Motor neuron (in vitro differentiated cells): ENCODE data around the gene NLRP13. TPM values are rescaled to one million over a fixed set of nuclear protein-coding genes. Genes with fewer than 3 reads are reported as not detected.

ENCODE experiments used
- ATAC-seq, 8 experiments: fragments of 200-7000 bp; cut with Tn5 transposase; replicated peaks in 6 of 8; 2 replicates each; pipeline ENCODE4 v1.8.0; 2021; ENCODE audit warnings: mild to moderate bottlenecking in 8 of 8, moderate library complexity in 8 of 8
- H3K27ac ChIP-seq, 2 donors: fragments of 250-450 bp; sonication (Bioruptor Pico); 2 replicates each; pipeline ENCODE4 v1.9.0; 2021; ENCODE audit warnings: antibody characterized with exemption in 2 of 2, mild to moderate bottlenecking in 2 of 2, moderate library complexity in 1 of 2
- H3K4me1 ChIP-seq, 2 donors: fragments of 250-450 bp; sonication (Bioruptor Pico); replicated peaks in 1 of 2; 2 replicates each; pipeline ENCODE4 v1.6.1; 2021; ENCODE audit warnings: antibody characterized with exemption in 2 of 2, mild to moderate bottlenecking in 2 of 2, moderate library complexity in 1 of 2
- H3K4me3 ChIP-seq, 5 donors: fragments of 250-450 bp; sonication (Bioruptor Pico); 2 replicates each; pipeline ENCODE4 v1.9.0; 2021; ENCODE audit warnings: antibody characterized with exemption in 5 of 5, mild to moderate bottlenecking in 5 of 5, moderate library complexity in 4 of 5
- WGBS, 10 experiments: fragments of 450-650 bp; shearing (Covaris generic); methylation state at CpG; one replicate each; pipeline ENCODE4 v1.0.0; 2022; 5-methylcytosine and 5-hydroxymethylcytosine counted together
- in situ Hi-C, 9 experiments: fragments of 400-800 bp; cut with MboI; loops; one replicate each; pipeline ENCODE4 v1.15.0; 2021; ENCODE audit warnings: low sequenced_read_pairs in 9 of 9, low pct_unique_long_range_greater_than_20kb in 2 of 9; ENCODE audit not compliant: unreplicated experiment in 9 of 9
- total RNA-seq, 8 experiments: library from RNA; unstranded; fragments of 300-600 nt; gene quantifications; 2 replicates each; pipeline versions ENCODE4 v1.2.3 to v1.2.4, GENCODE V29; 2022

Gene NLRP13
- total RNA-seq, 8 experiments from 2014 or later = 0.04 to 0.28 (median 0.10) TPM; not detected in 5

GRCh38 chr19:55870736-55871135 lies 61.4 kb downstream of the NLRP13 start:
- H3K4me3 ChIP-seq = no peak overlapping the region
- 0 to 80% (median 38%) methylated on average over 1 to 11 of the region's 11 CpGs; no CpG with 5 or more reads in 2 of the 10 experiments for WGBS, 10 experiments
- no peak overlapping the region for H3K27ac ChIP-seq
- in situ Hi-C loops = no loop called here
- H3K4me1 ChIP-seq = no peaks in the 10 kb centered on the region
- no peak for ATAC-seq

GRCh38 chr19:55867101-55867500 lies 65.0 kb downstream of the NLRP13 start:
- WGBS, 10 experiments = 80 to 83% methylated on average over 1 to 2 of the region's 7 CpGs; no CpG with 5 or more reads in 8 of the 10 experiments
- in situ Hi-C loops = no loop called here

GRCh38 chr19:55866521-55866920 lies 65.6 kb downstream of the NLRP13 start:
- in situ Hi-C loops = no loop called here
- WGBS, 10 experiments = 0 to 40% (median 10%) methylated on average over 1 to 3 of the region's 3 CpGs; no CpG with 5 or more reads in 2 of the 10 experiments
- ATAC-seq = no peak
- Histone ChIP-seq H3K4me3 (no peak overlapping the region), H3K27ac (no peak overlapping the region), H3K4me1 (no peaks in the 10 kb centered on the region)

More at GRCh38 chr19:55867101-55867500, 65.0 kb downstream of the NLRP13 start:
- ATAC-seq = no peak
- Histone ChIP-seq H3K4me3 (no peak overlapping the region), H3K4me1 (no peaks in the 10 kb centered on the region), H3K27ac (no peak overlapping the region)

- no peak overlapping the region for H3K4me3 ChIP-seq
- ATAC-seq = no peak
- no peaks in the 10 kb centered on the region for H3K4me1 ChIP-seq
- in situ Hi-C loops = no loop called here
- no peak overlapping the region for H3K27ac ChIP-seq
- WGBS, 10 experiments = 0 to 86% (median 5%) methylated on average over 1 to 5 of the region's 5 CpGs; no CpG with 5 or more reads in 1 of the 10 experiments
These were observed 73.2 kb downstream of the NLRP13 start for GRCh38 chr19:55858969-55859368.

GRCh38 chr19:55858401-55858800 lies 73.7 kb downstream of the NLRP13 start:
- WGBS, 10 experiments = 32 to 71% (median 50%) methylated on average over 1 to 9 of the region's 14 CpGs; no CpG with 5 or more reads in 5 of the 10 experiments

GRCh38 chr19:55857974-55858373 lies 74.2 kb downstream of the NLRP13 start:
- no peak overlapping the region for H3K4me3 ChIP-seq
- in situ Hi-C loops = no loop called here
- 40 to 67% (median 52%) methylated on average over 2 to 15 of the region's 23 CpGs; no CpG with 5 or more reads in 2 of the 10 experiments for WGBS, 10 experiments
- no peak for ATAC-seq
- H3K27ac ChIP-seq = no peak overlapping the region
- H3K4me1 ChIP-seq = no peaks in the 10 kb centered on the region

More at GRCh38 chr19:55858401-55858800, 73.7 kb downstream of the NLRP13 start:
- Histone ChIP-seq H3K4me3 (no peak overlapping the region), H3K4me1 (no peaks in the 10 kb centered on the region), H3K27ac (no peak overlapping the region)
- in situ Hi-C loops = no loop called here
- ATAC-seq = no peak

GRCh38 chr19:55857149-55857548 lies 75.0 kb downstream of the NLRP13 start:
- Histone ChIP-seq H3K4me3 (no peak overlapping the region), H3K4me1 (no peaks in the 10 kb centered on the region), H3K27ac (no peak overlapping the region)
- WGBS, 10 experiments = 23 to 80% (median 59%) methylated on average over 1 to 4 of the region's 4 CpGs; no CpG with 5 or more reads in 2 of the 10 experiments
- no peak for ATAC-seq
- in situ Hi-C loops = no loop called here

- Histone ChIP-seq H3K4me1 (no peaks in the 10 kb centered on the region), H3K27ac (no peak overlapping the region), H3K4me3 (no peak overlapping the region)
- in situ Hi-C loops = no loop called here
- no peak for ATAC-seq
- WGBS, 10 experiments = 0 to 67% (median 17%) methylated on average over 1 of the region's 1 CpG; no CpG with 5 or more reads in 2 of the 10 experiments
These were observed 77.0 kb downstream of the NLRP13 start for GRCh38 chr19:55855160-55855559.

Other genes with a start within 250 kb of the NLRP13 start
- 1 to 10 TPM in 1 of 8 experiments, under 1 TPM in 3, not detected in 4; 0.08 to 1.1 (median 0.23) TPM for gene NLRP9, start 193.9 kb downstream of the NLRP13 start, total RNA-seq
- under 1 TPM in 1 of 8 experiments, not detected in 7; 0.31 TPM for gene RFPL4A, start 173.2 kb downstream of the NLRP13 start, total RNA-seq
- under 1 TPM in 2 of 8 experiments, not detected in 6; 0.38 to 0.66 TPM for gene RFPL4AL1, start 163.2 kb downstream of the NLRP13 start, total RNA-seq
- gene NLRP11, start 100.3 kb downstream of the NLRP13 start, total RNA-seq = under 1 TPM in 3 of 8 experiments, not detected in 5; 0.09 to 0.24 (median 0.14) TPM
- gene NLRP4, start 95.8 kb downstream of the NLRP13 start, total RNA-seq = under 1 TPM in 2 of 8 experiments, not detected in 6; 0.14 to 0.17 TPM
- gene NLRP8, start 15.5 kb upstream of the NLRP13 start, total RNA-seq = under 1 TPM in 3 of 8 experiments, not detected in 5; 0.04 to 0.28 (median 0.14) TPM
- under 1 TPM in 3 of 8 experiments, not detected in 5; 0.10 to 0.14 (median 0.10) TPM for gene NLRP5, start 54.4 kb upstream of the NLRP13 start, total RNA-seq
- 10 to 100 TPM; 15.2 to 22.3 (median 17.5) TPM for gene ZNF787, start 189.0 kb upstream of the NLRP13 start, total RNA-seq
- 10 to 100 TPM; 10.4 to 20.1 (median 13.3) TPM for gene ZNF444, start 209.0 kb upstream of the NLRP13 start, total RNA-seq
- gene GALP, start 243.7 kb upstream of the NLRP13 start, total RNA-seq = under 1 TPM in 1 of 8 experiments, not detected in 7; 0.29 TPM